ENCODE measurements around the gene EAF2.
"Not testable (repeated sequence)": the region's sequence is repeated elsewhere in the genome, so short reads cannot be mapped to it uniquely, and the experiment has no call there.

- not testable (repeated sequence) for TF ChIP-seq CTCF (IDR thresholded peaks at IDR 0.05; ENCODE audit: low read depth, low read length, missing input control); ATF3 (IDR thresholded peaks at IDR 0.05); REST (IDR thresholded peaks at IDR 0.05); SP1 (IDR thresholded peaks at IDR 0.05); TAF1 (conservative IDR thresholded peaks at IDR 0.05); MAX (IDR thresholded peaks at IDR 0.05)
Observed at GRCh38 chr3:121857778-121858177, 22.8 kb downstream of the EAF2 start.
